A549 treated with DMSO at 1 μM for 4 hours (cell line): ENCODE measurements around the gene KIF9. TPM values are rescaled to one million over a fixed set of nuclear protein-coding genes. Genes with fewer than 3 reads are reported as not detected.

Source experiments
- total RNA-seq: library from RNA; stranded (reverse); fragments of 200-300 nt; extraction: Qiagen RNA extraction; gene quantifications from 5 replicates; pipeline ENCODE4 v1.2.3, GENCODE V29; 2022; ENCODE audit warnings: low read depth

KIF9 gene, protein sequence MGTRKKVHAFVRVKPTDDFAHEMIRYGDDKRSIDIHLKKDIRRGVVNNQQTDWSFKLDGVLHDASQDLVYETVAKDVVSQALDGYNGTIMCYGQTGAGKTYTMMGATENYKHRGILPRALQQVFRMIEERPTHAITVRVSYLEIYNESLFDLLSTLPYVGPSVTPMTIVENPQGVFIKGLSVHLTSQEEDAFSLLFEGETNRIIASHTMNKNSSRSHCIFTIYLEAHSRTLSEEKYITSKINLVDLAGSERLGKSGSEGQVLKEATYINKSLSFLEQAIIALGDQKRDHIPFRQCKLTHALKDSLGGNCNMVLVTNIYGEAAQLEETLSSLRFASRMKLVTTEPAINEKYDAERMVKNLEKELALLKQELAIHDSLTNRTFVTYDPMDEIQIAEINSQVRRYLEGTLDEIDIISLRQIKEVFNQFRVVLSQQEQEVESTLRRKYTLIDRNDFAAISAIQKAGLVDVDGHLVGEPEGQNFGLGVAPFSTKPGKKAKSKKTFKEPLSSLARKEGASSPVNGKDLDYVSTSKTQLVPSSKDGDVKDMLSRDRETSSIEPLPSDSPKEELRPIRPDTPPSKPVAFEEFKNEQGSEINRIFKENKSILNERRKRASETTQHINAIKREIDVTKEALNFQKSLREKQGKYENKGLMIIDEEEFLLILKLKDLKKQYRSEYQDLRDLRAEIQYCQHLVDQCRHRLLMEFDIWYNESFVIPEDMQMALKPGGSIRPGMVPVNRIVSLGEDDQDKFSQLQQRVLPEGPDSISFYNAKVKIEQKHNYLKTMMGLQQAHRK
- total RNA-seq, result 18.8 to 22.4 TPM (median 20.3 TPM) in 5 replicates

GRCh38 chr3:47282424-47283192 is at the start of gene KIF9, which contains the start of gene KLHL18:
Gene KIF9 (minus strand): TSS chr3:47282799. CDS start chr3:47277374, 5,425 bp downstream.
Gene KLHL18 (plus strand): TSS chr3:47282944. CDS start chr3:47282966, 22 bp downstream.

Other genes with a start within 250 kb of the KIF9 start
- 17.8 to 22.1 TPM (median 21.6 TPM) in 5 replicates for gene SETD2, start 118.7 kb downstream of the KIF9 start, total RNA-seq
- gene KLHL18, start 145 bp upstream of the KIF9 start, total RNA-seq, result 17.2 to 19.8 TPM (median 17.6 TPM) in 5 replicates
- gene PTPN23, start 98.2 kb upstream of the KIF9 start, total RNA-seq, result 19.0 to 24.8 TPM (median 21.8 TPM) in 5 replicates
- gene SCAP, start 193.1 kb upstream of the KIF9 start, total RNA-seq, result 24.4 to 32.8 TPM (median 28.7 TPM) in 5 replicates
- 23.3 to 30.0 TPM (median 29.3 TPM) in 5 replicates for gene ELP6, start 230.9 kb upstream of the KIF9 start, total RNA-seq